ENCODE results near the gene PPP2R3B. TPM values are rescaled to one million over a fixed set of nuclear protein-coding genes. Genes with fewer than 3 reads are reported as not detected.
"Not testable (repeated sequence)": the region's sequence is repeated elsewhere in the genome, so short reads cannot be mapped to it uniquely, and the experiment has no call there.

The PPP2R3B gene
- total RNA-seq, 1 donor from 2014 or later = 47.6 TPM

DNA sequence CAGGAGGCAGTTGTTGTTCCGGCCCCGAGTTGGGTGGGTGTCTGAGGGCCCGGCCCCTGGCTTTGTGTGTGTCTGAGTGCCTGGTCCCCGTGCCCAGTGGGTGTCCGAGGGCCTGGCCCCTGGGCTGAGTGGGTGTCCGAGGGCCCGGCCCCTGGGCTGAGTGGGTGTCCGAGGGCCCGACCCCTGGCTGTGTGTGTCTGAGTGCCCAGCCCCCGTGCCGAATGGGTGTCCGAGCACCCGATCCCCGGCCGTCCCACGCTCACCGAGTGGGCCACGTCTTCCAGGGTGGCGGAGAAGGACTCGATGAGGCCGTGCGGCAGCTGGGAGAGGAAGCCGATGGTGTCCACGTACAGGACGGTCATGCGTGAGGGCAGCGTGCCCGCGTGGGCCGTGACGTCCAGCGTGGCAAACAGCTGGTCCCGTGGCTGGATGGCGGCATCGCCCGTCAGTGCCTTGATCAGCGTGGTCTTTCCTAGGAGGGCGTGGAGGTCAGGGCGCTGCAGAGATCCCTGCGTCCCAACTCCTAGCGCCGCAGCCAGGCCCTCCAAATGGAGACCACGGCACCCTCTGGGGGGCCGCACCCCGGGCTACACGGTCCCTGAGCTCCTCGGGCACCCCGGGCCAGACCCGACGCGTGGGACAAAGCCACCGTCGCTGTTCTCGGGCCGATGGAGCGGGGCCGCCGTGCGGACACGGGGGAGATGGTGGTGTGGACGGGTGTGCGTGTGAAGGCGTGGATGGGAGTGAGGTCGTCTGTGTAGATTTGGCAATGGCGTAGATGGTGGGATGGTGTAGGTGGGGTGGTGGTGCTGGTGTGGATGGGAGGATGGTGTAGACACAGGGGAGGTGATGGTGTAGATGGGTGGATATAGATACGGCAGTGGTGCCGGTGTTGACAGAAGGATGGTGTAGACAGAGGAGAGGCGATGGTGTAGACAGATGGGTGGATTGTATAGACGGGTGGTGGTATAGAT is 75.3 kb downstream of the PPP2R3B start:
- no peak for DNase-seq (ENCODE audit: low spot score)

DNA sequence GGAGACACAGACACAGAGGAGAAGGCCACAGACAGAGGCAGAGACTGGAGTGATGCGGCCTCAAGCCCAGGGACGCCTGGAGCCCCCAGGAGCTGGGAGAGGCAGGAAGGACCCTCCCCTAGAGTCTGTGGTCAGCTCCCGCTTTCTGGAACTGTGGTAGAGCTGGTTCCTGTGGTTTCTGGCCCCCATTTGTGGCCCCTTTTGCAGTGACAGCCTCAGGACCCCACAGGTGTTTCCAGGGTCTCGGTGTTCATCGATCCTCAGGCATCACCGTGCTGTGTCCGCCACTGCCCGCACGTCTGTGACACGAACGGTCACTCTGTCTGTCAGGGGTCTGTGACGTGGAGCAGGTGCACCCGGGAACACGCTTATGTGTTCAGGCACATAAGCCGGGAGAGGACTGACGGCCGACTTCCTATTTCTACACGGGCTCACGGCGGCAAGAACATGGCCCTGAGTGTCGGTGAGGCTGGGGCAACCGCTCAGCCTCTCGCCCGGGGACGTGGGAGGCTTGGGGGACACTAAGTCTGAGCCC is 76.0 kb downstream of the PPP2R3B start:
- Mint-ChIP-seq H3K4me3 (ENCODE audit: low read depth) (no peak overlapping the region), H3K9me3 (no peaks in the 10 kb centered on the region), H3K4me1 (ENCODE audit: low read depth) (no peaks in the 10 kb centered on the region), H3K27ac (no peak overlapping the region), H3K27me3 (ENCODE audit: low read depth) (no peaks in the 10 kb centered on the region), H3K36me3 (ENCODE audit: low read depth) (peaks cover 53% of the 10 kb centered on the region)
- intact Hi-C loops (cut with micrococcal nuclease) = no loop called here
- no peak for DNase-seq (ENCODE audit: low spot score)

More for the DNA sequence above, 75.3 kb downstream of the PPP2R3B start:
- Mint-ChIP-seq H3K36me3 (ENCODE audit: low read depth) (peaks cover 49% of the 10 kb centered on the region), H3K4me1 (ENCODE audit: low read depth) (no peaks in the 10 kb centered on the region), H3K4me3 (ENCODE audit: low read depth) (no peak overlapping the region), H3K27ac (no peak overlapping the region), H3K27me3 (ENCODE audit: low read depth) (no peaks in the 10 kb centered on the region), H3K9me3 (no peaks in the 10 kb centered on the region)
- intact Hi-C loops (cut with micrococcal nuclease) = no loop called here

DNA sequence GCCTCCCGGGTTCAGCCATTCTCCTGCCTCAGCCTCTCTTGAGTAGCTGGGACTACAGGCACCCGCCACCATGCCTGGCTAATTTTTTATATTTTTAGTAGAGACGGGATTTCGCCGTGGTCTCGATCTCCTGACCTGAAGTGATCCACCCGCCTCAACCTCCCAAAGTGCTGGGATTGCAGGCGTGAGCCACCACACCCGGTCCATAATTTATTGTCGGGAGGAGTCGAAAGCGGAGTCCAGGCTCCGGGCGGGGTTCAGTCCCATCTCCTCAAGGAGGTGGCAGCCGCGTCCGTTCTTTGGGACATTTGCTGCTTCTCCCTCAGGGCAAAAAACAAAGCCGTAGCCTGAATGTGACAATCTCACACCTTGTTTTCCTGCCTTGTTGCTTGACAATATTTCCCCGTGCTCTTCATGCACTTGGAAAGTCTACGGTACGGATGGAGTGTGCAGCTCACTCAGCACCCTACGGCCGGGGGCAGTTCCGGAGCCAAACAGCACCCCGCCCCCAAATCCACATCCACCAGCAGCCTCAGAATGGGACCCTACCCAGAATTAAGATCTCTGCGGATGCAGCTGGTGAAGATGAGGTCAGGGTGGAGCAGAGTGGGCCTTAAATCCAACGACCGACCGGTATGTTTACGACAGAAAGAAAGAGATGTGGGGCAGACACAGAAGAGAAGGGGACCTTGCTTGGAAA is 77.7 kb downstream of the PPP2R3B start:
- no peaks in the 10 kb centered on the region for H3K4me1 Mint-ChIP-seq (ENCODE audit: low read depth)
- H3K36me3 Mint-ChIP-seq (ENCODE audit: low read depth) = peaks cover 46% of the 10 kb centered on the region
- no peaks in the 10 kb centered on the region for H3K9me3 Mint-ChIP-seq
- intact Hi-C loops (cut with micrococcal nuclease) = no loop called here
- H3K27ac Mint-ChIP-seq = no peak overlapping the region
- no peak overlapping the region for H3K4me3 Mint-ChIP-seq (ENCODE audit: low read depth)
- H3K27me3 Mint-ChIP-seq (ENCODE audit: low read depth) = no peaks in the 10 kb centered on the region
- DNase-seq (ENCODE audit: low spot score) = no peak

DNA sequence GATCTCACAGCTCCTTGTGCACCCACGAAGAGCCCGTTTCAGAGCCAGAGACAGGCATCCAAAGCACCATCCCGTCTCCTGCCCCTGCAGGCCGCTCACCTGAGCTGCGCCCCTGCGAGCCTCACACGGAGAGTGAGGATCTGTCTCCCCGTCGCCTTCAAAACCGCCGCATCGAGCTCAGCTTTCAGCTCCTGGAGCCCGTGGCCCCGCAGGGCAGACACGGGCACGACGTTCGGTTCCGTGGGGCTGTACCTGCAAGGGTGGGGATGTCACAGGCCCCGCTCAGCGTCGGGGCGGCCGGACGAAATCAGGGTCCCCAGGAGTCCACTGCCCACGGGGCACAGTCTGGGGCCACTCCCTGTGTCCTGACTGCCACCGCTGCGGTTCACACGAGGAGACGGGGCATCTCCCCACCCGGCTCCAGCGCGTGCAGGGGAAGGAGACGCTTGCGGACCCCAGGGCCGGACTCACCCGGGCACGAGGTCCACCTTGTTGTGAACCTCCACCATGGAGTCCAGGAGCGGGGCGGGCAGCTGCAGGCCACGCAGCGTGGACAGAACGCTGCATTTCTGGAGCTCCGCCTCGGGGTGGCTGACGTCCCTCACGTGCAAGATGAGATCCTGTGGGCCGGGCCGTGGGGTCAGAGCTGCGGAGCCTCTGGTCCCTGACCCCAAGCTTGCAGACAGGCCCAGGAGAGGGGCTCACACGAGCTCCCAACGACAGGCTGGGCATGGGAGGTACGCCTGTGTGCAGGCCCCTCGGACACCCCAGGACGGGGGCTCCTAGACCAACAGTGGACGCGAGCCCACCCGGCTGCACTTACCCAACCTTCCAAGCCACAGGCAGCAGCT is 79.2 kb downstream of the PPP2R3B start:
- Mint-ChIP-seq H3K27me3 (ENCODE audit: low read depth) (no peaks in the 10 kb centered on the region), H3K9me3 (no peaks in the 10 kb centered on the region), H3K4me1 (ENCODE audit: low read depth) (no peaks in the 10 kb centered on the region)

DNA sequence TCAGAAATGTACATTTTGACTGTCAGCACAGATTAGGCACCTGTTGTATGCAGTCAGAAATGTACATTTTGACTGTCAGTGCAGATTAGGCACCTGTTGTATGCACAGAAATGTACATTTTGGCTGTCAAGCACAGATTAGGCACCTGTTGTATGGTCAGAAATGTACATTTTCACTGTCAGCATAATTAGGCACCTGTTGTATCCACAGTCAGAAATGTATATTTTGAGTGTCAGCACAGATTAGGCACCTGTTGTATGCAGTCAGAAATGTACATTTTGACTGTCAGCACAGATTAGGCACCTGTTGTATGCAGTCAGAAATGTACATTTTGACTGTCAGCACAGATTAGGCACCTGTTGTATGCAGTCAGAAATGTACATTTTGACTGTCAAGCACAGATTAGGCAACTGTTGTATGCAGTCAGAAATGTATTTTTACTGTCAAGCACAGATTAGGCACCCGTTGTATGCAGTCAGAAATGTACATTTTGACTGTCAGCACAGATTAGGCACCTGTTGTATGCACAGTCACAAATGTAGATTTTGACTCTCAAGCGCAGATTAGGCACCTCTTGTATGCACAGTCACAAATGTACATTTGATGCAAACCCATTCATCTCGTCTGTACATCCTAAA is 80.0 kb downstream of the PPP2R3B start:
- H3K4me1 Mint-ChIP-seq (ENCODE audit: low read depth); H3K27ac Mint-ChIP-seq; intact Hi-C loops (cut with micrococcal nuclease); H3K27me3 Mint-ChIP-seq (ENCODE audit: low read depth); H3K4me3 Mint-ChIP-seq (ENCODE audit: low read depth); DNase-seq (ENCODE audit: low spot score); H3K9me3 Mint-ChIP-seq: not testable (repeated sequence)
- H3K36me3 Mint-ChIP-seq (ENCODE audit: low read depth) = peaks cover 45% of the 10 kb centered on the region

More for the DNA sequence above, 79.2 kb downstream of the PPP2R3B start:
- Mint-ChIP-seq H3K4me3 (ENCODE audit: low read depth) (no peak overlapping the region), H3K27ac (no peak overlapping the region), H3K36me3 (ENCODE audit: low read depth) (peaks cover 44% of the 10 kb centered on the region)
- DNase-seq (ENCODE audit: low spot score) = no peak
- intact Hi-C loops (cut with micrococcal nuclease) = no loop called here

DNA sequence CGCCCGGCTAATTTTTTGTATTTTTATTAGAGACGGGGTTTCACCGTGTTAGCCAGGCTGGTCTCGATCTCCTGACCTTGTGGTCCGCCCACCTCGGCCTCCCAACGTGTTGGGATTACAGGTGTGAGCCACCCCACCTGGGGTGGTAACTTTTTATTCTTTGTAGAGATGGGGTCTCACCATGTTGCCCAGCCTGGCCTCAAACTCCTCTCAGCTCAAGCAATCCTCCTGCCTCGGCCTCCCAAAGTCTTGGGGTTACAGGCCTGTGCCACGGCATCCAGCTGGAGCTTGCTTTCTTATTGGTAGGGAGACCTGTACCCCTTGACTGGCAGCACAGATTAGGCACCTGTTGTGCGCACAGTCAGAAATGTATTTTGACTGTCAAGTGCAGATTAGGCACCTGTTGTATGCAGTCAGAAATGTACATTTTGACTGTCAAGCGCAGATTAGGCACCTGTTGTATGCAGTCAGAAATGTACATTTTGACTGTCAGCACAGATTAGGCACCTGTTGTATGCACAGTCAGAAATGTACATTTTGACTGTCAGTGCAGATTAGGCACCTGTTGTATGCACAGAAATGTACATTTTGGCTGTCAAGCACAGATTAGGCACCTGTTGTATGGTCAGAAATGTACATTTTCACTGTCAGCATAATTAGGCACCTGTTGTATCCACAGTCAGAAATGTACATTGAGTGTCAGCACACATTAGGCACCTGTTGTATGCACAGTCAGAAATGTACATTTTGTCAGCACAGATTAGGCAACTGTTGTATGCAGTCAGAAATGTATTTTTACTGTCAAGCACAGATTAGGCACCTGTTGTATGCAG is 80.7 kb downstream of the PPP2R3B start:
- intact Hi-C loops (cut with micrococcal nuclease); H3K9me3 Mint-ChIP-seq; H3K4me3 Mint-ChIP-seq (ENCODE audit: low read depth); DNase-seq (ENCODE audit: low spot score); H3K27me3 Mint-ChIP-seq (ENCODE audit: low read depth); H3K4me1 Mint-ChIP-seq (ENCODE audit: low read depth); H3K27ac Mint-ChIP-seq: not testable (repeated sequence)
- peaks cover 47% of the 10 kb centered on the region for H3K36me3 Mint-ChIP-seq (ENCODE audit: low read depth)

DNA sequence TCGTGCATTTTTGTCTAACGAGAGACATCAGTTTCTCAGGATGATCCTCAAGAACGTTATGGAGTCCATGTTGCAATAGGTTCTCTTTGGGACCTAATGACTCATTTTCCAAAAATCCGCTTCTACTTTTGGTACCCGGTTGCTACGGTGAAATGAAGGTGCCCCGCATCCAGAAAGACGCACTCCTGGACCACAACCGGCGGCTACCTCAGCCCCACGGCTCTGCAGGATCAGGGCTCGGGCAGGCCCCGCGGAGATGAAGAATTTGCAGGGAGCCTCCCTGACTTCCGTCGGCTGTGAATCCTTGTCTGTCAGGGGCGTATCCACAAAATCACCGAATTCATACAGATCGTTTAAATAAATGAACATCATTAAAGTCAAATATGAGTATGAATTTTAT is 83.7 kb downstream of the PPP2R3B start:
- intact Hi-C loops (cut with micrococcal nuclease) = no loop called here
- H3K4me3 Mint-ChIP-seq (ENCODE audit: low read depth) = no peak overlapping the region
- no peaks in the 10 kb centered on the region for H3K27me3 Mint-ChIP-seq (ENCODE audit: low read depth)
- peaks cover 45% of the 10 kb centered on the region for H3K36me3 Mint-ChIP-seq (ENCODE audit: low read depth)
- DNase-seq (ENCODE audit: low spot score) = no peak
- H3K27ac Mint-ChIP-seq = no peak overlapping the region
- H3K4me1 Mint-ChIP-seq (ENCODE audit: low read depth) = no peaks in the 10 kb centered on the region
- H3K9me3 Mint-ChIP-seq = no peaks in the 10 kb centered on the region

DNA sequence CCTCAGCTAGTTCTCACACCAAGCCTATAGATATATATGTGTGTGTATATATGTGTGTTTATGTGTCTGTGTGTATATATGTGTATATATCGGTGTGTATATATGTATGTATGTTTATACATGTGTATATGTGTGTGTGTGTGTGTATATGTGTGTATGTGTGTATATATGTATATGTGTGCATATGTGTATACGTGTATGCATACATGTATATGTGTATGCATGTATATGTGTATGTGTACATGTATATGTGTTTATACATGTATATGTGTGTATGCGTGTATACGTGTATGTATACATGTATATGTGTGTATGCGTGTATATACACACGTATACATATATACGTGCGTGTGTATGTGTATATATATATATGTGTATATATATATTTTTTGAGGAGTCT is 86.4 kb downstream of the PPP2R3B start:
- no peaks in the 10 kb centered on the region for H3K4me1 Mint-ChIP-seq (ENCODE audit: low read depth)
- no peak for DNase-seq (ENCODE audit: low spot score)
- no peak overlapping the region for H3K27ac Mint-ChIP-seq

DNA sequence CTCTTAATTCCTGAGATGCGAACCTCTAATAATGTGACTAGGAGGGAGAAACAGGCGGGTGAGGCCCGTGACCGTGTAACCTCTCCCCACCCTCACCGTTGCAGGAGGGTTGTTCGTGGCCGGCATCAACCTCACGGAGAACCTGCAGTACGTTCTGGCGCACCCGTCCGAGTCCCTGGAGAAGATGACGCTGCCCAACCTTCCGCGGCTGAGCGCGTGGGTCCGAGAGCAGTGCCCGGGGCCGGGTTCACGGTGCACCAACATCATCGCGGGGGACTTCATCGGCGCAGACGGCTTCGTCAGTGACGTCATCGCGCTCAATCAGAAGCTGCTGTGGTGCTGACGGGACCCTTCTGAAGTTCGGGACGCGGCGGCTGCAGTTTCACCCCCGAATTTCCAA is 87.7 kb downstream of the PPP2R3B start:
- Mint-ChIP-seq H3K4me3 (ENCODE audit: low read depth) (no peak overlapping the region), H3K27me3 (ENCODE audit: low read depth) (no peaks in the 10 kb centered on the region), H3K9me3 (no peaks in the 10 kb centered on the region), H3K36me3 (ENCODE audit: low read depth) (peaks cover 43% of the 10 kb centered on the region), H3K27ac (no peak overlapping the region), H3K4me1 (ENCODE audit: low read depth) (no peaks in the 10 kb centered on the region)
- intact Hi-C loops (cut with micrococcal nuclease) = no loop called here
- DNase-seq (ENCODE audit: low spot score) = no peak

More for the DNA sequence above, 86.4 kb downstream of the PPP2R3B start:
- H3K27me3 Mint-ChIP-seq (ENCODE audit: low read depth) = no peaks in the 10 kb centered on the region
- no peaks in the 10 kb centered on the region for H3K9me3 Mint-ChIP-seq
- no peak overlapping the region for H3K4me3 Mint-ChIP-seq (ENCODE audit: low read depth)
- H3K36me3 Mint-ChIP-seq (ENCODE audit: low read depth) = peaks cover 36% of the 10 kb centered on the region
- intact Hi-C loops (cut with micrococcal nuclease) = no loop called here

DNA sequence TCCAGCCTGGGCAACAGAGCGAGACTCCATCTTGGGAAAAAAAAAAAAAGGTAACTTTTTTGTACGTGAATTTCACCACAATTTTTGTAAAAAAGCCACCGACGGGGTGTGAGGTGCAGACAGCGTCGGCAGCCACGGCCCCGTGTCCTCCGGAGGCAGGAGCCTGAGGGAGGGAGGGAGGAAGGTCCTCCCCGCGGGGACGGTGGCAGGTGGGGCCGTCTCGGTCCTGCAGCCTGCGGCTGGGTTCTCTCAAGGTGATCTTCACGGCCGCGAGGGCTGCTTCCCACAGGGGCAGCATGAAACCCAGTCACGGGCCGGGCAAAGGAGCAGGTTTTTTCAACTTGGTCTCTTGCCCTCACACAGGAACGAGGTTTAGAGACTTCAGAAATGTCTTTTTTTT is 91.6 kb downstream of the PPP2R3B start:
- intact Hi-C loops (cut with micrococcal nuclease) = no loop called here
- DNase-seq (ENCODE audit: low spot score) = no peak
- Mint-ChIP-seq H3K4me3 (ENCODE audit: low read depth) (no peak overlapping the region), H3K36me3 (ENCODE audit: low read depth) (peaks cover 47% of the 10 kb centered on the region), H3K27me3 (ENCODE audit: low read depth) (no peaks in the 10 kb centered on the region), H3K9me3 (no peaks in the 10 kb centered on the region), H3K27ac (no peak overlapping the region), H3K4me1 (ENCODE audit: low read depth) (no peaks in the 10 kb centered on the region)
